Muscle layer of colon (tissue), 2 donors: ENCODE results near the gene B4GALT5.
"Not testable (repeated sequence)": the region's sequence is repeated elsewhere in the genome, so short reads cannot be mapped to it uniquely, and the experiment has no call there.

Experiments
- H3K27ac ChIP-seq: one replicate; pipeline ENCODE4 v1.7.0; 2013; ENCODE audit warnings: low read depth, mild to moderate bottlenecking, low read length, moderate library complexity
- H3K27me3 ChIP-seq, 2 donors: one replicate each; pipeline ENCODE4 v1.7.0; 2013; ENCODE audit warnings: low read length in 2 of 2, mild to moderate bottlenecking in 2 of 2; ENCODE audit not compliant: insufficient read depth in 2 of 2, control insufficient read depth in 1 of 2
- H3K36me3 ChIP-seq: one replicate; pipeline ENCODE4 v1.7.0; 2013; ENCODE audit warnings: mild to moderate bottlenecking, low read length; ENCODE audit not compliant: insufficient read depth
- H3K4me1 ChIP-seq: one replicate; pipeline ENCODE4 v1.7.0; 2013; ENCODE audit warnings: mild to moderate bottlenecking, low read length; ENCODE audit not compliant: insufficient read depth
- H3K4me3 ChIP-seq, 2 donors: one replicate each; pipeline ENCODE4 v1.7.0; 2013; ENCODE audit warnings: low read length in 2 of 2, low read depth in 1 of 2, mild to moderate bottlenecking in 1 of 2, moderate library complexity in 1 of 2
- H3K9ac ChIP-seq: one replicate; pipeline ENCODE4 v1.7.0; 2013; ENCODE audit warnings: low read length
- H3K9me3 ChIP-seq: one replicate; pipeline ENCODE4 v1.7.0; 2013; ENCODE audit warnings: mild to moderate bottlenecking, low read length
- donor health status: abdominal sarcoma.
- donor health status: Adenocarcinoma of cecum.

Gene B4GALT5

GRCh38 chr20:49618289-49618688 lies 95.4 kb downstream of the B4GALT5 start:
- Histone ChIP-seq H3K4me1 (no peaks in the 10 kb centered on the region), H3K9ac (no peak overlapping the region), H3K4me3 (no peak overlapping the region), H3K27me3 (no peaks in the 10 kb centered on the region), H3K27ac (no peak overlapping the region), H3K9me3 (no peaks in the 10 kb centered on the region), H3K36me3 (no peaks in the 10 kb centered on the region)

DNA sequence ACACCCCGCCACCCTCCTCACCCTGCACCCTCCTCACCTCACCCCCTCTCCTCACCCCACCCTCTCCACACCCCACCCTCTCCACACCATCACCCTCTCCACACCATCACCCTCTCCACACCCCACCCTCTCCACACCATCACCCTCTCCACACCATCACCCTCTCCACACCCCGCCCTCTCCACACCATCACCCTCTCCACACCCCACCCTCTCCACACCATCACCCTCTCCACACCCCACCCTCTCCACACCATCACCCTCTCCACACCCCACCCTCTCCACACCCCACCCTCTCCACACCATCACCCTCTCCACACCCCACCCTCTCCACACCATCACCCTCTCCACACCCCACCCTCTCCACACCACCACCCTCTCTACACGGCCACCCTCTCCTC lies 96.3 kb downstream of the B4GALT5 start:
- H3K36me3 ChIP-seq, H3K9me3 ChIP-seq, H3K9ac ChIP-seq, H3K27me3 ChIP-seq, H3K4me3 ChIP-seq, H3K4me1 ChIP-seq, H3K27ac ChIP-seq: not testable (repeated sequence)

DNA sequence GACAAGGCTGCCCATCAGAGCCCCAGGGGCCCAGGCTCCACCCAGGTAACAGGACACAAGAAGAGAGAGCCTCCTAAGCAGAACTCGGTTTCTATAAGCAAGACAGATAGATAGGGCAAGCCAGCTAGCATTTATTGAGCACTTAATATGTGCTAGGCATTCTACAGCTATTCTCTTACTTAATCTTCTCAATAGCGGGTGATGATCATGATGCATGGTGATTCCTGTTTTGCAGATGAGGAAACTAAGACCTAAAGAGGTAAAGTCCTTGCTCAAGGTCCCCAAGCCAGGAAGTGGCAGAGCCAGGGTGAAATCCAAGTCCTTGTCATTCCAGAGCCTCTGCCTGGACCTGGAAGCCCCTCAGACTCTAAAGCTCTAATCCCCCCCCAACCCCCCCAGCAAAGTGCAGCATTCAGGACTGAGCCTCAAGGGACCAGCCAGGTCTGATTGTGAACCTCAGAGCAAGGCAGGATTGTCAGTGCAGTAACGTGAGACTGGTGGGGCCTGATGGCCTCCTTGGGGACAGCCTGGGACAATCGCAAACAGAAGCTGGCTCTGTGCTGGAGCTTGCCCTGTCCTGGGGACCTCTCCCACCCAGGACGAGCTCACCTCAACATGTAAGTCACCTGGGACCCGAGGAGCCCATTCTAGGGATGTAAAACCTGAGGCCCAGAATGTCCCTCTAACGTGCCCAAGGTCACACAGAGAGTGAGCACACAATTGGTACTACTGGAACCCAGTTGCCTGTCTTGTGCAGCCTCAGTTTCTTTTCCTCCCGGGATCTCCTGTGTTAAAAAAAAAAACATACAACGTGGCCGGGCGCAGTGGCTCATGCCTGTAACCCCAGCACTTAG lies 97.3 kb downstream of the B4GALT5 start:
- H3K36me3 ChIP-seq: no peaks in the 10 kb centered on the region
- H3K27ac ChIP-seq: no peak overlapping the region
- no peaks in the 10 kb centered on the region for H3K9me3 ChIP-seq
- H3K9ac ChIP-seq: no peak overlapping the region
- no peaks in the 10 kb centered on the region for H3K4me1 ChIP-seq
- no peaks in the 10 kb centered on the region for H3K27me3 ChIP-seq
- no peak overlapping the region for H3K4me3 ChIP-seq

DNA sequence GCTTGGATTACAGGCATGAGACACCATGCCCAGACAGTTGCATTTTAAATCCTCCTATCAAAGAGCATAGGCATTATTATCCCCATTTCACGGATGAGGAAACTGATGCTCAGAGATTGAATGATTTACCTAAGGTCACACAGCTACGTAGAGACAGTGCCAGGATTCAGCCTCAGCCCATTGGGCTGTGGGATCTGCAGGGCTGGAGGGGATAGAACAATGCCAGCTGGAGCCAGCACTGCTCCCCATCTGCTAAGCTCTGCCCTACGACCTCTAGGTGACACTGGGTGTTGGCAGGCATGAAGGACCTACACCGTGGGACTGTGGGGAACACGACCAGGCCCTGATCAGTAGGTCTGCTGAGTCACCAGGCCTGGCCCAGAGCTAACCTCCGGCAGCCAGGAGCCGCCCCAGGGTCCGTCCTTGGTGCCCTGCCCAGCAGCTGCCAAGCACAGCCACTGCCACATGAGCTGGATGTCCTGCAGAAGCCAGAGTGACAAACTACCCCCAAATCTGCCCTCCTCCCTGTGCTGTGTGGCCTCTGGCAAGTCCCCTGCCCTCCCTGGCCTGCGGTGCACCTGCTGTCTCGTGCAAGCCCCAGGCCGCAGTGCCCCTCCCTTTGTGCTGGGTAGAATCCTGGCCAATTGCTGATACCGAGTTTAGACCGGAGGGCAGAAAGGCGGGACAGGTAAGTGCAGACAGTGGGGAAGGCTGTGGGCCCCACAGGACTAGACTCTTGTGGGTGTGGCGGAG lies 98.1 kb downstream of the B4GALT5 start:
- H3K27ac ChIP-seq: no peak overlapping the region
- peaks cover 4% of the 10 kb centered on the region for H3K4me1 ChIP-seq
- no peak overlapping the region for H3K9ac ChIP-seq
- H3K9me3 ChIP-seq: no peaks in the 10 kb centered on the region
- H3K4me3 ChIP-seq: no peak overlapping the region
- H3K36me3 ChIP-seq: no peaks in the 10 kb centered on the region
- H3K27me3 ChIP-seq: no peaks in the 10 kb centered on the region

DNA sequence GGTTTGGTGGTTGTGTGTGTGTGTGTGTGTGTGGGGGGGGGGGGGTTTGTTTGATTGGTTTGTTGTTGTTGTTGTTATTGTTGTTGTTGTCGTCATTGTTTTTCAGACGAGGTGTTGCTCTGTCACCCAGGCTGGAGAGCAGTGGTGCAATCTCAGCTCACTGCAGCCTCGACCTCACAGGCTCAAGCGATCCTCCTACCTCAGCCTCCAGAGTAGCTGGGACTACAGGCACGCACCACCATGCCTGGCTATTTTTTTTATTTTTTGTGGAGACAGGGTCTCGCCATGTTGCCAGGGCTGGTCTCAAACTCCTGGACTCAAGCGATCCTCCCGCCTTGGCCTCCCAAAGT lies 98.7 kb downstream of the B4GALT5 start:
- H3K36me3 ChIP-seq, H3K27ac ChIP-seq, H3K9me3 ChIP-seq, H3K4me1 ChIP-seq, H3K9ac ChIP-seq, H3K4me3 ChIP-seq, H3K27me3 ChIP-seq: not testable (repeated sequence)

DNA sequence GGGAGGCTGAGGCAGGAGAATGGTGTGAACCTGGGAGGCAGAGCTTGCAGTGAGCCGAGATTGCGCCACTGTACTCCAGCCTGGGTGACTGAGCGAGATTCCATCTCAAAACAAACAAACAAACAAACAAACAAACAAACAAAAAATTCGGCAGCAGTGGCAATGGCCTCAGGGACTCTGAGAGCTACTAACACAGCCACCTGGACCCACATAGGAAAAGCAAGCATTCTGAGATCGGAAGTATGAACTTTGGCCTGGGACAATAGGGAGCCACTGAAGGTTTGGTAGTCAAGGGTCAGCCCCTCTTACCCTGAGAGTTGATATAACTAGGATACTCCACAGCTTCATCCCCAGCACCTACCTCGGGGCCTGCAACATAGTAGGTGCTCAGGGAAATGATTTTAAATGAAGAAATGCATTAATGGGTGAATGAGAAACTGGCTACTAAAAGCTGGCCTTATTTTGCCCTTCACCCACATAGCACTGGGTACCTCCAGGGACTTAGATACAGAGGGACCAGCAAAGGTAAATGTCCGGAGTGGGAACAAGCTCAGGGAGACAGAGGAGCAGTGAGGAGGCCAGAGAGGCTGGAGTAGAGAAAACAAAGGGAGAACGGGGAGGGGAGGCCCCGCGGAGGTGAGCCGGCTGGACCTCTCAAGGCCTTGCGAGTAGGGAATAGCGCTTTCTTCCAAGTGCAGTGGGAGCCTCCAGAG lies 99.2 kb downstream of the B4GALT5 start:
- no peaks in the 10 kb centered on the region for H3K9me3 ChIP-seq
- peaks cover 5% of the 10 kb centered on the region for H3K4me1 ChIP-seq
- H3K9ac ChIP-seq: no peak overlapping the region
- H3K4me3 ChIP-seq: no peak overlapping the region
- H3K27ac ChIP-seq: no peak overlapping the region
- H3K27me3 ChIP-seq: no peaks in the 10 kb centered on the region
- H3K36me3 ChIP-seq: no peaks in the 10 kb centered on the region

DNA sequence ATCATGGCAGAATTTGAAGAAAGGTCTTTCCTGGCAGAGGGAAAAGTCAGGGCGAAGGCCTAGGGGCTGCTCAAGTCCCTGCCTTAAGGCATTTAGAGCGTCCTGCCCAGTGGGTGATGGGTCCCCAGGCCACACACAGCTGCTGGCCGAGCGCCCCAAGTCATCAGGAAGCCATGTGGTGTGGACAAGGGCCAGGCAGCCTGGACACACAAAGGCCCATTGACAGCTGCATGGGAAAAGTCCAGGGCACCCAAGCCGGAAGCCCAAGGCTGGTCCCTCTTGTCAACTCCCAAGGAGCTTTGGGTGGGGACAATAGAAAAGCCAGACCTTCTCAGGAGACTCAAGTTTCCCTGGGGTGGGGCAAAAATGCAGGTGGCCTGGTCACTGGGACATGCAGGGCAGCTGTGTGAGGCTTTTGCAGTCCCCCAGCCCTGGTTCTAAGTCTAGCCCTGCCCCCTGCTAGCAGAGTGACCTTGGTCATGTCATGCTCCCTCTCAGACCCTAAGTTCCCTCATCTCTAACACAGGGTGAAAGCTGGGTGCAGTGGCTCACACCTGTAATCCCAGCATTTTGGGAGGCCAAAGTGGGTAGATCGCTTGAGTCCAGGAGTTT lies 101.4 kb downstream of the B4GALT5 start:
- Histone ChIP-seq H3K9me3 (no peaks in the 10 kb centered on the region), H3K27me3 (no peaks in the 10 kb centered on the region), H3K9ac (no peak overlapping the region), H3K36me3 (no peaks in the 10 kb centered on the region), H3K4me3 (no peak overlapping the region), H3K4me1 (peaks cover 5% of the 10 kb centered on the region), H3K27ac (no peak overlapping the region)

GRCh38 chr20:49611539-49612126 lies 102.0 kb downstream of the B4GALT5 start:
- not testable (repeated sequence) for H3K9me3 ChIP-seq, H3K27ac ChIP-seq, H3K4me1 ChIP-seq, H3K36me3 ChIP-seq, H3K27me3 ChIP-seq, H3K4me3 ChIP-seq, H3K9ac ChIP-seq

DNA sequence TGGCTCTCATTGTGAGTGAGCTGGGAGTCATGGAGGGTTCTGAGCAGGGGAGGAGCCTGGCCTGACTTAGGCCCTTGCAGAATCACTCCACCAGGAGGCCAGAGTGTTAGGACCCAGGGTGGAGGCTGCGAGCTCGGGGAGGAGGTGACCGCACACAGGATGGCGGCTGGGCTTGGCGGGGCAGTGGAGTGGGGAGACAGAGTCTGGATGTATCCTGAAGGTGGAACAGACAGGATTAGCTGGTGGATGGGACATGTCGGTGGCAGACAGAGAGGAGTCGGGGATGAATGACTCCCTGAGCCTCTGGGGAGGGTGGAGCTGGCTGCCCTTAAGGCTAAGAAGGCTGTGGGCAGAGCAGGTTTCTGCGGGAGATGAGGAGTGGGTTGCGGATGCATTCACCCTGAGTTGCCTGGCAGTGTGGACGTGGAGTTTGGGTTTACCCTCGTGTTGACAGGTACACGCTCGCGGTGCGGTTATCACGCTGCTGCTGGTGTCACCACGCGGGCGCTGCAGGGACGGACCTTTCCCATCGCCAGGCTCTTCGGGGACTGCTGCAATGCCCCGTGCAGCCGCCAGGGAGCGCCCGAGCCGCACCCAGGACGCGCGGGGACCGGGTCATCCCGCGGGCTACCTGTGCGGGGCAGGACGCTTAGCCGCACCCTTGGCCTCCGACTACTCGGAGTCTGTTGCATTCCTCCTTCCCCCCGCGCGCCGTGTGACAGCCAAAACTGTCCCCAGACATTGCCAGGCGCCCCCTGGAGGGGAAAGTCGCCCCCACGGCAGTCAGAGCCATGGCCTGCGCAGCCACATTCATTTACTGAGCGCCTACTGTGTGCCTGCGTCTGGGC lies 102.8 kb downstream of the B4GALT5 start:
- Histone ChIP-seq H3K4me3 (peak overlapping the region; percentile 20 to 35), H3K9me3 (no peaks in the 10 kb centered on the region), H3K36me3 (no peaks in the 10 kb centered on the region), H3K9ac (no peak overlapping the region), H3K27me3 (no peaks in the 10 kb centered on the region), H3K4me1 (peaks cover 5% of the 10 kb centered on the region), H3K27ac (no peak overlapping the region)

- Histone ChIP-seq H3K4me1 (peaks cover 5% of the 10 kb centered on the region), H3K9ac (no peak overlapping the region), H3K27ac (no peak overlapping the region), H3K9me3 (no peaks in the 10 kb centered on the region), H3K27me3 (no peaks in the 10 kb centered on the region), H3K36me3 (no peaks in the 10 kb centered on the region), H3K4me3 (no peak overlapping the region)
These were observed 104.7 kb downstream of the B4GALT5 start for GRCh38 chr20:49608752-49609670.
